Erythroblast (primary cell): ENCODE results near the gene CPE.

Experiments
- GATA1 ChIP-seq: IDR thresholded peaks from 2 replicates; pipeline ENCODE4 v1.6.1; 2011; ENCODE audit warnings: low read depth, mild to moderate bottlenecking, control low read depth, low read length, moderate library complexity
- POLR2A ChIP-seq: IDR thresholded peaks from 2 replicates; pipeline ENCODE4 v1.6.1; 2011; ENCODE audit warnings: mild to moderate bottlenecking, low read length

- TF ChIP-seq POLR2A (no peak), GATA1 (no peak)
These were observed 128.6 kb downstream of the CPE start for GRCh38 chr4:165507381-165507780.
